Measurements from ENCODE around the gene MYOCOS. TPM values are rescaled to one million over a fixed set of nuclear protein-coding genes. Genes with fewer than 3 reads are reported as not detected.
"Not testable (repeated sequence)": the region's sequence is repeated elsewhere in the genome, so short reads cannot be mapped to it uniquely, and the experiment has no call there.

MYOCOS gene
- total RNA-seq, 1 experiment from 2014 or later, result not detected

DNA sequence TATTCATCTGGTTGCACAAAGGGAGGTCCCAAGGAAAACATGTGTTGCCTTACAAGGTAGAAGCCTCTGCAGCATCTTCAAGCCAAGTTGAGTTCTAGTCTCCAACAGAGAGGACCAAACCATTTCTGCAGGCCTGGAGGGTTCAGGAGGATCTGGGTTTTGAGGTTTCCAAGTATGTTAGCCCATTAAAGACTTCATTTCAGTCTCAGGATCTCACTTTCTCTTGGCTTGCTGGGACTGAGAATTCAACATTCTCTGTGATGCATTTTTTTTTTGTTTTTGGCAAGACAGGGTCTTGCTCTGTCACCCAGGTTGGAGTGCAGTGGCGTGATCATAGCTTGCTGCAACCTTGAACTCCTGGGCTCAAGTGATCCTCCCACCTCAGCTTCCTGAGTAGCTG, 8.8 kb upstream of the MYOCOS start:
- no peak for DNase-seq
- Histone ChIP-seq H3K4me1 (replicated peaks; ENCODE audit: insufficient read depth) (no peaks in the 10 kb centered on the region), H2AFZ (no peak overlapping the region), H3K9me2 (ENCODE audit: insufficient read depth) (no peaks in the 10 kb centered on the region), H3K27me3 (ENCODE audit: insufficient read depth, low read depth) (no peaks in the 10 kb centered on the region), H3K79me2 (ENCODE audit: low read depth) (no peaks in the 10 kb centered on the region), H3F3A (ENCODE audit: insufficient read depth, low read depth) (no peaks in the 10 kb centered on the region), H3K27ac (no peak overlapping the region), H4K20me1 (ENCODE audit: insufficient read depth) (no peaks in the 10 kb centered on the region), H3K4me2 (no peak overlapping the region), H3K36me3 (ENCODE audit: low read depth) (no peaks in the 10 kb centered on the region), H3K9me3 (ENCODE audit: insufficient read depth, low read depth) (no peaks in the 10 kb centered on the region), H3K4me3 (no peak overlapping the region)
- CTCF ChIA-PET, result no interaction called here
- intact Hi-C loops (cut with micrococcal nuclease; ENCODE audit: unreplicated experiment), result no loop called here
- no TSS peak for BruUV-seq (replicated peaks)
- POLR2A ChIA-PET (ENCODE audit: unreplicated experiment), result no interaction called here
- TF ChIP-seq, protein P1, sequence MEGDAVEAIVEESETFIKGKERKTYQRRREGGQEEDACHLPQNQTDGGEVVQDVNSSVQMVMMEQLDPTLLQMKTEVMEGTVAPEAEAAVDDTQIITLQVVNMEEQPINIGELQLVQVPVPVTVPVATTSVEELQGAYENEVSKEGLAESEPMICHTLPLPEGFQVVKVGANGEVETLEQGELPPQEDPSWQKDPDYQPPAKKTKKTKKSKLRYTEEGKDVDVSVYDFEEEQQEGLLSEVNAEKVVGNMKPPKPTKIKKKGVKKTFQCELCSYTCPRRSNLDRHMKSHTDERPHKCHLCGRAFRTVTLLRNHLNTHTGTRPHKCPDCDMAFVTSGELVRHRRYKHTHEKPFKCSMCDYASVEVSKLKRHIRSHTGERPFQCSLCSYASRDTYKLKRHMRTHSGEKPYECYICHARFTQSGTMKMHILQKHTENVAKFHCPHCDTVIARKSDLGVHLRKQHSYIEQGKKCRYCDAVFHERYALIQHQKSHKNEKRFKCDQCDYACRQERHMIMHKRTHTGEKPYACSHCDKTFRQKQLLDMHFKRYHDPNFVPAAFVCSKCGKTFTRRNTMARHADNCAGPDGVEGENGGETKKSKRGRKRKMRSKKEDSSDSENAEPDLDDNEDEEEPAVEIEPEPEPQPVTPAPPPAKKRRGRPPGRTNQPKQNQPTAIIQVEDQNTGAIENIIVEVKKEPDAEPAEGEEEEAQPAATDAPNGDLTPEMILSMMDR (conservative IDR thresholded peaks at IDR 0.05), result no peak
- no peak for TF ChIP-seq EZH2 (IDR thresholded peaks at IDR 0.05; ENCODE audit: low read depth)

DNA sequence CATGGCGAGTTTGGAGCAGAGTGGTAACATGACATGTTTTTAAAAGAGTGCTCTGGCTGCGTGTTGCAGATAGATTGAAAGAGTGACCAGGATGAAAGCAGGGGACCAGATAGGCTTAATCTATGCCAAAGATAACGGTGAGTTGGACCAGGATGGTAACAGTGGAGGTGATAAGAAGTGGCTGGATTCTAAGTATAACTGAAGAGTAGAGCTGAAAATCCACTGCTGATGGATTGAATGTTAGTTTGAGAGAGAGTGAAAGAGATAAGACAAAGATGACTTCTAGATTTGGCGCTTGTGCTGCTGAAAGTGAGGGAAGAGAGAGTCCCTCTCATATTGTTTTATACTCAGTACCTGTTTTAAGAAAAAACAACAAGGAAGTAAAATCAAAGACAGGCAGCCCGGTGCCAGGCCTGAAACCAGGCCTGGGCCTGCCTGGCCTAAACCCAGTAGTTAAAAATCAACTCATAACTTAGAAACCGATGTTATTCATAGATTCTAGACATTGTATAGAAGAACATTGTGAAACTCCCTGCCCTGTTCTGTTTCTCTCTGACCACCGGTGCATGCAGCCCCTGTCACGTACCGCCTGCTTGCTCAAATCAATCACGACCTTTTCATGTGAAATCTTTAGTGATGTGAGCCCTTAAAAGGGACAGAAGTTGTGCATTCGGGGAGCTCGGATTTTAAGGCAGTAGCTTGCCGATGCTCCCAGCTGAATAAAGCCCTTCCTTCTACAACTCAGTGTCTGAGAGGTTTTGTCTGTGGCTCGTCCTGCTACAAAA, 6.7 kb upstream of the MYOCOS start:
- CTCF ChIA-PET; intact Hi-C loops (cut with micrococcal nuclease; ENCODE audit: unreplicated experiment); H3K4me1 ChIP-seq (replicated peaks; ENCODE audit: insufficient read depth); H3K4me3 ChIP-seq; H3K27me3 ChIP-seq (ENCODE audit: insufficient read depth, low read depth); H3F3A ChIP-seq (ENCODE audit: insufficient read depth, low read depth); DNase-seq; H3K4me2 ChIP-seq; H3K27ac ChIP-seq; POLR2A ChIA-PET (ENCODE audit: unreplicated experiment); H2AFZ ChIP-seq; BruUV-seq (replicated peaks); H3K9me3 ChIP-seq (ENCODE audit: insufficient read depth, low read depth); H3K36me3 ChIP-seq (ENCODE audit: low read depth); H4K20me1 ChIP-seq (ENCODE audit: insufficient read depth); H3K9me2 ChIP-seq (ENCODE audit: insufficient read depth); H3K79me2 ChIP-seq (ENCODE audit: low read depth): not testable (repeated sequence)

DNA sequence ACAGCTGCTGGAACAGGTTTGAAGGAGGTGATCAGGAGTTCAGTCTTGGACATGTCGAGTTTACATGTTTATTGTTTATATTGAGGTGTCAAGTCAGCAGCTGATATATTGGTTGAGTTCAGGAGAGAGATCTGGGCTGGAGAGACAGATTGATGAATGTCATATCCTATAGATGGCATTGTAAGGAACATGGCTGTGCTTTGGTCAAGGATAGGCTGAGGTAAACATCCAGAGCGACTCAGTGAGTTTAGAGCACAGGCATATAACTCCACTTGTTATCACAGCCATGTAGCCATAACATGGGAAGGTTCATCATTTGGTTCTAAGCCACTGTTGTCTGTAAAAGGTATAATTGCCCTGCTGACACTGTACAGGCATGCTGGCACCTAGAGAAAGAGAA, 5.5 kb upstream of the MYOCOS start:
- no peaks in the 10 kb centered on the region for H3F3A ChIP-seq (ENCODE audit: insufficient read depth, low read depth)
- H3K9me2 ChIP-seq (ENCODE audit: insufficient read depth), result no peaks in the 10 kb centered on the region
- no peak overlapping the region for H2AFZ ChIP-seq
- no peaks in the 10 kb centered on the region for H3K4me1 ChIP-seq (replicated peaks; ENCODE audit: insufficient read depth)
- no peak overlapping the region for H3K27ac ChIP-seq
- TF ChIP-seq EZH2 (IDR thresholded peaks at IDR 0.05; ENCODE audit: low read depth), result no peak
- TF ChIP-seq, protein P1 (conservative IDR thresholded peaks at IDR 0.05), result no peak
- intact Hi-C loops (cut with micrococcal nuclease; ENCODE audit: unreplicated experiment), result no loop called here
- H3K79me2 ChIP-seq (ENCODE audit: low read depth), result no peaks in the 10 kb centered on the region
- ChIA-PET CTCF (no interaction called here), POLR2A (ENCODE audit: unreplicated experiment) (no interaction called here)
- no peak overlapping the region for H3K4me3 ChIP-seq
- no peaks in the 10 kb centered on the region for H3K9me3 ChIP-seq (ENCODE audit: insufficient read depth, low read depth)
- no TSS peak for BruUV-seq (replicated peaks)
- no peaks in the 10 kb centered on the region for H3K27me3 ChIP-seq (ENCODE audit: insufficient read depth, low read depth)
- no peaks in the 10 kb centered on the region for H4K20me1 ChIP-seq (ENCODE audit: insufficient read depth)
- no peak for DNase-seq
- H3K36me3 ChIP-seq (ENCODE audit: low read depth), result no peaks in the 10 kb centered on the region
- no peak overlapping the region for H3K4me2 ChIP-seq

Data from PC-9 (cell line).